Ammon's horn (tissue), 1 donor: ENCODE measurements around the gene PTPN9.
"Not testable (repeated sequence)": the region's sequence is repeated elsewhere in the genome, so short reads cannot be mapped to it uniquely, and the experiment has no call there.

ENCODE experiments used
- DNase-seq: peaks from one replicate; pipeline ENCODE4 v3.0.0-alpha.2; 2016; ENCODE audit warnings: low spot score

Gene PTPN9

GRCh38 chr15:75453703-75454470 is 125.2 kb downstream of the PTPN9 start:
- DNase-seq, result peak; percentile 99

DNA sequence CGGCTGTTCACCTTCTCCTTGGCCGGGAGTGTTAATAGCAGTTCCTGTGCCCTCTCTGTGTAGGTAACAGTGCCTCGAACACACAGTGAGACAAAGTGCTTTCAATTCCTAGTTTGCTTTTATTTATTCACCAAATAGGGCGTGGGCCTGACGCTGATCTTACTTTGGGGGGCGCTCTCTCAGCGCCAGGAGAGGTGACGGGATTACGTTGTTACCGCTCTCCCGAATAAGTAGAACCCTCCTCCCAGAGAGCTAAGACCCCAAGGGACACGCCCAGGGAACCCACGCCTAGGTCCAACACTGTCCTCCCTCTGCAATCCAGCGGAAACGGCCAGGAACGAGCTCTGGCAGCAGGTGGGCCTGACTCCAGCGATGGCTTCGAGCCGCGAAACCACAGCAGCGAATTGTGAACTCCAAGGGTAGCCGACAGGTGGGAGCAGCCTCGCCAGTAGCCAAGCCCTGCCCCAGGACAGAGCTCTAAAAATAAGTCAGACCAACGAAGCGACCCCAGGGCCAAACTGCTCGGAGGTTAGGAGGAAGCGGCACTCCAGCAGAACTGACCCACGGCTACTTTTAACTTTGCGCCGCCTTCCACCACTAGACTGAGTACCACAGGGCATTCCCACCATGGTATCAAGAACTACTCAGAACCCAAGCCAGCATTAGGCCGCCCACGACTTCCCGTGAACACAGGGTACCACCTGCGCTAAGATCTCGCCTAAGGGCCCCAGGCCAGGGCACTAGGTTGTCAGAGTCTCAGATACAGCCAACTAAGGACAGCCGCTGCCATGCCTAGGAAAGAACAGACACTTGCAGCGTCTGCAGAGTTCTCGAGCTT is 126.0 kb downstream of the PTPN9 start:
- DNase-seq, result peak; percentile 31

GRCh38 chr15:75452364-75452864 is 126.7 kb downstream of the PTPN9 start:
- DNase-seq, result peak; percentile 89

DNA sequence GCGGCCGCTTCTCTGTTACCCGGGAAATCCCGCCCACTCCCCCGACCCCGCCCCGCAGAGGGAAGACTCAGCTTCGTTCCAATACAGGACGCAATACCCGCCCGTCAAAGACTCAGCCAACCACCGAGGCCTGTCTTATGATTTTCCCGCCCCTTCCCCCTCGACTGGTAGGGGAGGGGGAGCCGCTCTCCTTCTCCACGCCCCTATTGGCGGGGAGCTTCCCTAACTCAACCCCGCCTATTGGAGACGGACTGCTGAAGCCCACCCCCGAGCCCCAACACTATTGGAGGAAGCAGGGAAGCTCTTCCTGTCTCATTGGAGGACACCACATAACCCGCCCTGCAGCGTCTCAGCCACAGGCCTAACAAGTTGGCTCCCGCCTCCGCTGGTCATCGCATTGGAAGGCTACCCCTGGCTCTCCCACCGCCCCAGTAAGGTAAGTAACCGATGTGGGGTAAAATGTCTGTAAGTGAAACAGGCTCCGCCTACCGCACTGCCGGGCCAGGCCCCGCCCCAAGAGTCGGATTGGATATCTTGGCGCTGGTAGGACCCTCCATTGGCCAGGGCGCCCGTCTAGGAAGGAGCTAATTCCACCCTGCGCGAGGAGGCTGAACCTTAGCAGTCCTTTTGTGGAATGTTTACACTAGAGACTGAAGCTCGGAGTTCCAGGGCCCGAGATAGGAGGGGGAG is 127.3 kb downstream of the PTPN9 start, which contains the start of gene SIN3A:
TSS of gene SIN3A (minus strand) at position 17 of the 690 bp plus-strand sequence. CDS start 21,315 bp downstream, outside the sequence.
- peak; percentile 100 for DNase-seq

- no peak for DNase-seq
Observed at GRCh38 chr15:75451202-75451673, 127.9 kb downstream of the PTPN9 start.

GRCh38 chr15:75450307-75451201 is 128.6 kb downstream of the PTPN9 start:
- DNase-seq, result peak; percentile 93

- no peak for DNase-seq
Observed at GRCh38 chr15:75449585-75450306, 129.4 kb downstream of the PTPN9 start.

- DNase-seq, result not testable (repeated sequence)
Observed at GRCh38 chr15:75448171-75448570, 130.9 kb downstream of the PTPN9 start.

DNA sequence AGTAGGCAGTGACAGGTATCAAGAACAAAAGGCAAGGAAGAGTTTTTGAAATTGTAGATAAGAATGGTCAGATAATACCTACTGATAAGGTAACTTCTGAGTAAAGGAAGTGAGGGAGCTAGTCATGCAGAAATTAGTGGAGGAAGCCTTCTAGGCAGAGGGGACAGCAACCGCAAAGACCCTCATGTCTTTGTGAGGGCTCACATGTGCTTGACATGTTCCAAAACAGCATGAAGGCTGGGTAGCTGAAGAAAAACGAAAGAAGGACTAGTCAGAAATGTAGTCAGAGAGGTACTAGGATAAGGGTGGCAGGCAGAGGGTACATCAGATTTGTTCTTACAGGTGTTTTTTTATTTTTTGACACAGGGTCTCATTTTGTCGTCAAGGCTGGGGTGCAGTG is 133.0 kb downstream of the PTPN9 start:
- DNase-seq, result no peak

GRCh38 chr15:75445324-75445723 is 133.8 kb downstream of the PTPN9 start:
- not testable (repeated sequence) for DNase-seq

GRCh38 chr15:75443972-75444453 is 135.1 kb downstream of the PTPN9 start:
- not testable (repeated sequence) for DNase-seq

- no peak for DNase-seq
Observed at GRCh38 chr15:75437721-75438120, 141.4 kb downstream of the PTPN9 start.

GRCh38 chr15:75436881-75437280 is 142.2 kb downstream of the PTPN9 start:
- DNase-seq, result no peak

DNA sequence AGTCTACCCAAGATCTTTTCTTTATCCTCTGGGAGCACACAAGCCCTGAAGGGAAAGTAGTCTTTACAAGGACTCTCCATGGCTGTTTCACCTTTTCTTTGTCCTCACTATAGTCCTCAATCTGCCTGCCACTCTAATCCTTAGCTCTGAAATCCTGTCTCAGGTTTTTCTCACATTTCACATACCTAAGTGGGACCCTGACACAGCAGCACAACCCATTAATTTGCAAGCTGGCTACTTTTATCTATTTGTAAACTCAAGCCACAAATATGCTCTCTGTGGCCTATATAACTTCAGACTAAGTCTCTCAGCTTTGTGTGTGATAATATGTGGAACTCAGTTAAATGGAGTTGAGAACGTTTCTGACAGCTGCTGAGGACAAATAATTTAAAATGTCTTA is 147.4 kb downstream of the PTPN9 start:
- no peak for DNase-seq

DNA sequence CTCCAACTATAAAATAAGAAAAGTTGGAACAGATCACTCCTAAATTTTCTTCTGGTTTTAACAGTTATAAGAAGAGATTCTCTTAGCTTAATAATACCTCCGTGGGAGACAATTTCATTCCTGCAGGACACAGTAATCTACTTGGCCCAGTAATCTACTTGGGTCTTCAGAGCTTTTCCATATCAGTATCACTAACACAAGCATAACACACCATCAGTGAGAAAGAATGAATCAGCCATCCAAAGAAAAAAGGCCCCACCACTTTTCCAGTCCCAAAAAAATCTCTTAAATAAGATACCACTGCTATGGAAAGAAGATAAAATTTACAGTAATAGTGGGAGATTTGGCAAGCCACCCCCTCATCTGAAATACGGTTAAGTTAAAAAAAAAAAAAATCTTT is 147.8 kb downstream of the PTPN9 start:
- no peak for DNase-seq

GRCh38 chr15:75430259-75430658 is 148.9 kb downstream of the PTPN9 start:
- DNase-seq, result no peak

DNA sequence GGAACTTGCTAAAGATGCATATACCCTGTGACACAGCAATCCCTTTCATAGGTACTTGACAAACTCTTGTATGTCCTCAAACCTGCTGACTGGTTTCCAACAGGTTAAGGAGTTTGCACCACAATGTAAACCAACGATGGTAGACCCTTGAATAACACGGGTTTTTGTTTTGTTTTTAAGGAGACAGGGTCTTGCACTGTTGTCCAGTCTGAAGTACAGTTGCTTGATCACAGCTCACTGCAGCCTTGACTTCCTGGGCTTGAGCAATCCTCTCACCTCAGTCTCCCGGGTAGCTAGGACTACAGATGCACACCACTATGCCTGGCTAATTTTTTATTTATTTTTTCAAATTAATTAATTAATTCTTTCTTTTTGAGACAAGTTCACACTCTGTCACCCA is 151.0 kb downstream of the PTPN9 start:
- no peak for DNase-seq

- no peak for DNase-seq
Observed at GRCh38 chr15:75425966-75426500, 153.1 kb downstream of the PTPN9 start.

- no peak for DNase-seq
Observed at GRCh38 chr15:75422554-75422953, 156.6 kb downstream of the PTPN9 start.

GRCh38 chr15:75420698-75421097 is 158.4 kb downstream of the PTPN9 start:
- no peak for DNase-seq
